Stimulated activated CD8-positive, alpha-beta memory T cell treated with anti-CD3 and anti-CD28 coated beads, Interleukin-4, amount 100 ng/mL, for 4 hours (primary cell): ENCODE measurements around the gene NUP62.

ENCODE experiments used
- DNase-seq, 2 donors: peaks; one replicate each; pipeline ENCODE4 v3.0.0-alpha.2; 2020; ENCODE audit warnings: low read depth in 2 of 2, low spot score in 1 of 2

Gene NUP62

GRCh38 chr19:49906879-49907564 is 22.3 kb downstream of the NUP62 start:
- no peak for DNase-seq

GRCh38 chr19:49904136-49904535 is 25.2 kb downstream of the NUP62 start:
- no peak for DNase-seq

- DNase-seq: peak; percentile 27 to 52
These were observed 32.3 kb downstream of the NUP62 start, which contains the start of gene IL4I1 for GRCh38 chr19:49896863-49897621. IL4I1 (minus strand) TSS chr19:49896887; CDS start chr19:49896160, 727 bp downstream.

GRCh38 chr19:49895566-49896297 is 33.6 kb downstream of the NUP62 start:
- DNase-seq: no peak

GRCh38 chr19:49894879-49895565 is 34.3 kb downstream of the NUP62 start:
- DNase-seq: no peak

- DNase-seq: no peak
These were observed 35.2 kb downstream of the NUP62 start for GRCh38 chr19:49894011-49894664.

- no peak for DNase-seq
These were observed 36.6 kb downstream of the NUP62 start for GRCh38 chr19:49892716-49893115.

GRCh38 chr19:49891393-49891792 is 37.9 kb downstream of the NUP62 start:
- DNase-seq: no peak

GRCh38 chr19:49890349-49891311 is 38.7 kb downstream of the NUP62 start:
- peak in 1 of 2 donors; percentile 55 for DNase-seq

GRCh38 chr19:49889687-49890348 is 39.5 kb downstream of the NUP62 start:
- peak in 1 of 2 donors; percentile 58 for DNase-seq

GRCh38 chr19:49889038-49889686 is 40.1 kb downstream of the NUP62 start:
- no peak for DNase-seq

GRCh38 chr19:49888510-49888824 is 40.8 kb downstream of the NUP62 start:
- no peak for DNase-seq

- no peak for DNase-seq
These were observed 41.4 kb downstream of the NUP62 start for GRCh38 chr19:49887665-49888509.

- no peak for DNase-seq
These were observed 42.2 kb downstream of the NUP62 start for GRCh38 chr19:49887037-49887664.

- DNase-seq: no peak
These were observed 44.5 kb downstream of the NUP62 start for GRCh38 chr19:49884760-49885159.

GRCh38 chr19:49884109-49884508 is 45.2 kb downstream of the NUP62 start:
- DNase-seq: no peak

- DNase-seq: no peak
These were observed 46.2 kb downstream of the NUP62 start for GRCh38 chr19:49883094-49883493.
